ENCODE data around the gene PID1.

The PID1 gene

GRCh38 chr2:229124136-229124535 is 147.0 kb downstream of the PID1 start:
- H3K4me3 ChIP-seq (replicated peaks; ENCODE audit: insufficient read depth, low read length), result no peak overlapping the region
- no peaks in the 10 kb centered on the region for H3K27me3 ChIP-seq (ENCODE audit: insufficient read depth, poor library complexity, severe bottlenecking)
- no peak overlapping the region for H3K27ac ChIP-seq (replicated peaks)
- DNase-seq (ENCODE audit: low read depth in 1 of 2, low spot score in 1 of 2), result no peak
- TF ChIP-seq GABPA (IDR thresholded peaks at IDR 0.05; ENCODE audit: low read depth) (no peak), POLR2AphosphoS5 (IDR thresholded peaks at IDR 0.05; ENCODE audit: low read depth) (no peak), CTCF (IDR thresholded peaks at IDR 0.05; ENCODE audit: insufficient read depth, low read length) (no peak), SPI1 (IDR thresholded peaks at IDR 0.05; ENCODE audit: borderline replicate concordance, low read depth) (no peak)
- TF ChIP-seq, protein P1, sequence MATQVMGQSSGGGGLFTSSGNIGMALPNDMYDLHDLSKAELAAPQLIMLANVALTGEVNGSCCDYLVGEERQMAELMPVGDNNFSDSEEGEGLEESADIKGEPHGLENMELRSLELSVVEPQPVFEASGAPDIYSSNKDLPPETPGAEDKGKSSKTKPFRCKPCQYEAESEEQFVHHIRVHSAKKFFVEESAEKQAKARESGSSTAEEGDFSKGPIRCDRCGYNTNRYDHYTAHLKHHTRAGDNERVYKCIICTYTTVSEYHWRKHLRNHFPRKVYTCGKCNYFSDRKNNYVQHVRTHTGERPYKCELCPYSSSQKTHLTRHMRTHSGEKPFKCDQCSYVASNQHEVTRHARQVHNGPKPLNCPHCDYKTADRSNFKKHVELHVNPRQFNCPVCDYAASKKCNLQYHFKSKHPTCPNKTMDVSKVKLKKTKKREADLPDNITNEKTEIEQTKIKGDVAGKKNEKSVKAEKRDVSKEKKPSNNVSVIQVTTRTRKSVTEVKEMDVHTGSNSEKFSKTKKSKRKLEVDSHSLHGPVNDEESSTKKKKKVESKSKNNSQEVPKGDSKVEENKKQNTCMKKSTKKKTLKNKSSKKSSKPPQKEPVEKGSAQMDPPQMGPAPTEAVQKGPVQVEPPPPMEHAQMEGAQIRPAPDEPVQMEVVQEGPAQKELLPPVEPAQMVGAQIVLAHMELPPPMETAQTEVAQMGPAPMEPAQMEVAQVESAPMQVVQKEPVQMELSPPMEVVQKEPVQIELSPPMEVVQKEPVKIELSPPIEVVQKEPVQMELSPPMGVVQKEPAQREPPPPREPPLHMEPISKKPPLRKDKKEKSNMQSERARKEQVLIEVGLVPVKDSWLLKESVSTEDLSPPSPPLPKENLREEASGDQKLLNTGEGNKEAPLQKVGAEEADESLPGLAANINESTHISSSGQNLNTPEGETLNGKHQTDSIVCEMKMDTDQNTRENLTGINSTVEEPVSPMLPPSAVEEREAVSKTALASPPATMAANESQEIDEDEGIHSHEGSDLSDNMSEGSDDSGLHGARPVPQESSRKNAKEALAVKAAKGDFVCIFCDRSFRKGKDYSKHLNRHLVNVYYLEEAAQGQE (IDR thresholded peaks at IDR 0.05; ENCODE audit: insufficient replicate concordance, low read depth), result no peak

DNA sequence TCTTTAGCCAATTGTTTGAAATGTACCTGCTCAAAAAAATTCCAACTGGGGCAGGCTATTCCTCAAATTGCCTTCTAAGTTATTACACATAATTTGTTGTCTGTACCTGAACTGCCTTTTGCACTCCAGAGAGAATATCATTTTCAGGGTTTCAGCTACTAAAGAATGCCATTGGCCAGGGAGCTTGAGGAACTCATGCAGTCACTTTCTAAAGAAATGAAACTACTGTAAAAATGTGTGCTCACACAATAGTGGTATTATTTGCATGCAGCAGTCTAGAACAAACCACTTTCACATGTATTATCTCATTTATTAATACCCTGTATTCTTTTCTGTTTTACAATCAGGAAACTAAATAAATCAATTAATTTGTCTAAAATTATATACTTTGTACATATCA is 152.2 kb downstream of the PID1 start:
- no peak for DNase-seq (ENCODE audit: low read depth in 1 of 2, low spot score in 1 of 2)
- no peaks in the 10 kb centered on the region for H3K27me3 ChIP-seq (ENCODE audit: insufficient read depth, poor library complexity, severe bottlenecking)

DNA sequence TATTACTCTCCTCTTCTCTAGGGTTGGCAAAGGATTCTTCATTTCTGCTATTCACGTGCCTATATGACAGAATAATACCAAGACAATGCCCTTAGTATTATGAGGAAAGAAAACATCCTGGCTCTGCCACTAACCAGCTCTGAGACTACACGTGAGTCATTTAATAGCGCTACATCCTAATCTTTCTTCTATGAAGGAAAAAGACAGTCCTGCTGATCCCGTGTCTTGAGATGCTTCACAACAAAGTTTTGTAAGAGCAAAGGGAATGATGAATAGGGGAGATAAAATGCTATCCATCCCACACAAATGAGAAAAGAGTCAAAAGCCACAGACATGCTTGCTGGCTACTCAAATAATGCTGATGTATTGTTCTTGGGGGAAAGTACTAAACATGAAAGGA is 152.8 kb downstream of the PID1 start:
- H3K27ac ChIP-seq (replicated peaks), result no peak overlapping the region
- no peak for TF ChIP-seq SPI1 (IDR thresholded peaks at IDR 0.05; ENCODE audit: borderline replicate concordance, low read depth)
- no peak for TF ChIP-seq CTCF (IDR thresholded peaks at IDR 0.05; ENCODE audit: insufficient read depth, low read length)
- TF ChIP-seq GABPA (IDR thresholded peaks at IDR 0.05; ENCODE audit: low read depth), result no peak
- TF ChIP-seq POLR2AphosphoS5 (IDR thresholded peaks at IDR 0.05; ENCODE audit: low read depth), result no peak
- TF ChIP-seq, protein P1 (IDR thresholded peaks at IDR 0.05; ENCODE audit: insufficient replicate concordance, low read depth), result no peak
- no peak for DNase-seq (ENCODE audit: low read depth in 1 of 2, low spot score in 1 of 2)
- H3K4me3 ChIP-seq (replicated peaks; ENCODE audit: insufficient read depth, low read length), result no peak overlapping the region
- H3K27me3 ChIP-seq (ENCODE audit: insufficient read depth, poor library complexity, severe bottlenecking), result no peaks in the 10 kb centered on the region

More for the DNA sequence above, 152.2 kb downstream of the PID1 start:
- TF ChIP-seq CTCF (IDR thresholded peaks at IDR 0.05; ENCODE audit: insufficient read depth, low read length) (no peak), POLR2AphosphoS5 (IDR thresholded peaks at IDR 0.05; ENCODE audit: low read depth) (no peak), SPI1 (IDR thresholded peaks at IDR 0.05; ENCODE audit: borderline replicate concordance, low read depth) (no peak), GABPA (IDR thresholded peaks at IDR 0.05; ENCODE audit: low read depth) (no peak)
- TF ChIP-seq, protein P1 (IDR thresholded peaks at IDR 0.05; ENCODE audit: insufficient replicate concordance, low read depth), result no peak
- H3K4me3 ChIP-seq (replicated peaks; ENCODE audit: insufficient read depth, low read length), result no peak overlapping the region
- H3K27ac ChIP-seq (replicated peaks), result no peak overlapping the region
